ENCODE results near the gene MEGF11.

The MEGF11 gene

GRCh38 chr15:65863106-65863505, 390.4 kb downstream of the MEGF11 start:
- DNase-seq (no peak), ATAC-seq (replicated peaks) (no peak)
- H3K4me3 Mint-ChIP-seq, result no peak overlapping the region
- H3K36me3 Mint-ChIP-seq (ENCODE audit: insufficient read depth), result no peaks in the 10 kb centered on the region
- H3K4me1 Mint-ChIP-seq (ENCODE audit: low read depth in 2 of 2), result peaks cover 2% of the 10 kb centered on the region in 2 donors
- no peaks in the 10 kb centered on the region for H3K27me3 Mint-ChIP-seq
- no peaks in the 10 kb centered on the region for H3K9me3 Mint-ChIP-seq
- no peak overlapping the region for H3K27ac Mint-ChIP-seq

GRCh38 chr15:65862682-65863081, 390.9 kb downstream of the MEGF11 start:
- ATAC-seq (replicated peaks) (peak; percentile 91), DNase-seq (peak; percentile 36 to 43 (median 37))
- no peak overlapping the region for H3K27ac Mint-ChIP-seq
- H3K4me1 Mint-ChIP-seq (ENCODE audit: low read depth in 2 of 2), result peaks cover 2 to 6% of the 10 kb centered on the region in 2 donors
- no peaks in the 10 kb centered on the region for H3K9me3 Mint-ChIP-seq
- H3K27me3 Mint-ChIP-seq, result no peaks in the 10 kb centered on the region
- H3K4me3 Mint-ChIP-seq, result no peak overlapping the region
- H3K36me3 Mint-ChIP-seq (ENCODE audit: insufficient read depth), result no peaks in the 10 kb centered on the region

GRCh38 chr15:65857718-65858402, 395.7 kb downstream of the MEGF11 start:
- ATAC-seq (replicated peaks), result peak; percentile 63
- Mint-ChIP-seq H3K4me3 (no peak overlapping the region), H3K9me3 (no peaks in the 10 kb centered on the region), H3K27ac (peak overlapping the region; percentile 7 to 71), H3K4me1 (ENCODE audit: low read depth in 2 of 2) (peaks cover 7 to 10% of the 10 kb centered on the region in 2 donors), H3K27me3 (no peaks in the 10 kb centered on the region), H3K36me3 (ENCODE audit: insufficient read depth) (no peaks in the 10 kb centered on the region)
- DNase-seq, result no peak

- no peaks in the 10 kb centered on the region for H3K9me3 Mint-ChIP-seq
- H3K27ac Mint-ChIP-seq, result no peak overlapping the region
- peaks cover 7 to 10% of the 10 kb centered on the region in 2 donors for H3K4me1 Mint-ChIP-seq (ENCODE audit: low read depth in 2 of 2)
- DNase-seq (peak; percentile 79 to 86 (median 80)), ATAC-seq (replicated peaks) (peak; percentile 77)
- no peaks in the 10 kb centered on the region for H3K36me3 Mint-ChIP-seq (ENCODE audit: insufficient read depth)
- H3K4me3 Mint-ChIP-seq, result no peak overlapping the region
- H3K27me3 Mint-ChIP-seq, result no peaks in the 10 kb centered on the region
These were observed 396.6 kb downstream of the MEGF11 start for GRCh38 chr15:65856821-65857455.

GRCh38 chr15:65851981-65852380, 401.6 kb downstream of the MEGF11 start:
- H3K4me1 Mint-ChIP-seq (ENCODE audit: low read depth in 2 of 2), result peaks cover 4 to 6% of the 10 kb centered on the region in 2 donors
- DNase-seq (no peak), ATAC-seq (replicated peaks) (no peak)
- no peaks in the 10 kb centered on the region for H3K27me3 Mint-ChIP-seq
- no peak overlapping the region for H3K4me3 Mint-ChIP-seq
- H3K36me3 Mint-ChIP-seq (ENCODE audit: insufficient read depth), result no peaks in the 10 kb centered on the region
- no peak overlapping the region for H3K27ac Mint-ChIP-seq
- no peaks in the 10 kb centered on the region for H3K9me3 Mint-ChIP-seq

- DNase-seq (no peak), ATAC-seq (replicated peaks) (no peak)
- H3K27ac Mint-ChIP-seq, result no peak overlapping the region
- H3K4me3 Mint-ChIP-seq, result no peak overlapping the region
- H3K9me3 Mint-ChIP-seq, result no peaks in the 10 kb centered on the region
- H3K27me3 Mint-ChIP-seq, result no peaks in the 10 kb centered on the region
- peaks cover 0 to 4% of the 10 kb centered on the region in 2 donors for H3K4me1 Mint-ChIP-seq (ENCODE audit: low read depth in 2 of 2)
- H3K36me3 Mint-ChIP-seq (ENCODE audit: insufficient read depth), result peaks cover 4% of the 10 kb centered on the region
These were observed 405.6 kb downstream of the MEGF11 start for GRCh38 chr15:65847989-65848388.

- no peak for ATAC-seq (replicated peaks)
- no peak overlapping the region for H3K4me3 Mint-ChIP-seq
- no peak for DNase-seq
- H3K27ac Mint-ChIP-seq, result no peak overlapping the region
- no peaks in the 10 kb centered on the region for H3K27me3 Mint-ChIP-seq
- H3K4me1 Mint-ChIP-seq (ENCODE audit: low read depth in 2 of 2), result peaks cover 0 to 4% of the 10 kb centered on the region in 2 donors
- peaks cover 4% of the 10 kb centered on the region for H3K36me3 Mint-ChIP-seq (ENCODE audit: insufficient read depth)
- no peaks in the 10 kb centered on the region for H3K9me3 Mint-ChIP-seq
These were observed 407.6 kb downstream of the MEGF11 start for GRCh38 chr15:65845826-65846519.
